IPS-NIHi7 (cell line): Measurements from ENCODE around the gene LCE1B.

Experiments used
- DNase-seq: peaks from one replicate; pipeline ENCODE4 v3.0.0; 2012; ENCODE audit warnings: mixed read lengths; ENCODE audit errors: extremely low spot score

LCE1B gene

DNA sequence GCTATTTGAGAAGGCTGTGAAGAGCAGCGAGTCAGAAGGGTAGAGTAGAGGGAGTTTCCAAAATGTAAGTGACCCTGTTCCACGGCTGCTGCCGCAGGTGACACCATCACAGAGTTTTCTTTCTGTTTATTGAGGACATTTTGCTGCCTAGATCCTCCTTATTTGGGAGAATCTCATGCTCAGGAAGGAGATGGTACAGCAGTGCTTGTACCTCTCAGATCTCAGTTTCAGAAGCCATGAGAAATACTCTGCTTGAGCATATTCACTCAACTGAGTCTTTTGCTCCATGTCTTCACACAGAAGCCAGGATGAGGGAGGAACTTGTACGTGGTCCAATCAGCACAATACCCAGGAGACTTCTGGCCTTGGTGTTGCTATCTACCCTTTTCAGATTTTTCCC is 49.6 kb downstream of the LCE1B start:
- no peak for DNase-seq
